Body of pancreas (tissue), 4 donors: ENCODE results near the gene FLAD1. TPM values are rescaled to one million over a fixed set of nuclear protein-coding genes. Genes with fewer than 3 reads are reported as not detected.

Experiments
- ATAC-seq: fragments of 150-250 bp; one replicate; pipeline ENCODE4 v1.9.1; 2016
- DNase-seq, 4 donors: peaks; one replicate each; pipeline ENCODE4 v3.0.0-alpha.2; 2019
- H3K27ac ChIP-seq, 4 donors: fragments of 200-600 bp; sonication (generic); 1 replicate in 3 of 4; 2 replicates in 1 of 4; pipeline versions ENCODE4 v1.5.1 to v1.6.1; 2016 to 2019; ENCODE audit warnings: mild to moderate bottlenecking in 1 of 4, mixed read lengths in 1 of 4, moderate library complexity in 1 of 4
- H3K27me3 ChIP-seq, 2 donors: fragments of 200-600 bp; sonication (generic); one replicate each; pipeline ENCODE4 v1.6.0; 2016; ENCODE audit warnings: mild to moderate bottlenecking in 1 of 2
- H3K36me3 ChIP-seq, 2 donors: fragments of 200-600 bp; sonication (generic); replicated peaks in 1 of 2; 2 replicates each; pipeline ENCODE4 v1.5.1; 2016; ENCODE audit warnings: low read depth in 2 of 2; ENCODE audit not compliant: insufficient read depth in 1 of 2
- H3K4me1 ChIP-seq: fragments of 200-600 bp; sonication (generic); one replicate; pipeline ENCODE4 v1.6.0; 2016
- H3K4me3 ChIP-seq, 2 donors: fragments of 200-600 bp; sonication (generic); 1 replicate in 1 of 2; 2 replicates in 1 of 2; pipeline ENCODE4 v1.5.1; 2016 to 2019
- H3K9me3 ChIP-seq, 3 donors: fragments of 200-600 bp; sonication (generic); 1 replicate in 2 of 3; 2 replicates in 1 of 3; pipeline ENCODE4 v1.5.1; 2016
- POLR2A ChIP-seq, 3 donors: fragments of 450-650 bp; IDR thresholded peaks; one replicate each; pipeline ENCODE4 v1.6.1; 2016; ENCODE audit warnings: antibody characterized with exemption in 3 of 3, mild to moderate bottlenecking in 2 of 3
- WGBS, 2 donors: methylation state at CpG; one replicate each; pipeline ENCODE4 v1.1.5; 2017; 5-methylcytosine and 5-hydroxymethylcytosine counted together
- intact Hi-C: fragments of 100-400 bp; cut with DNase I; formaldehyde crosslinking; loops from one replicate; pipeline ENCODE4 v1.15.1; 2023
- total RNA-seq, 2 donors: library from RNA; depleted of rRNA; stranded (reverse); fragments of >200 nt; gene quantifications; one replicate each; pipeline ENCODE4 v1.1.0, GENCODE V29; 2016
- TF ChIP-seq, protein P1 (sequence below), 7 experiments: fragments of 450-650 bp in 4 of 7; fragments of 200-600 bp in 3 of 7; sonication (generic) in 3 of 7; IDR thresholded peaks; one replicate each; pipeline ENCODE4 v1.5.1; 2016 to 2019; ENCODE audit warnings: antibody characterized with exemption in 7 of 7

Gene FLAD1
- total RNA-seq, 2 donors from 2014 or later, result 10.1 to 51.4 TPM

DNA sequence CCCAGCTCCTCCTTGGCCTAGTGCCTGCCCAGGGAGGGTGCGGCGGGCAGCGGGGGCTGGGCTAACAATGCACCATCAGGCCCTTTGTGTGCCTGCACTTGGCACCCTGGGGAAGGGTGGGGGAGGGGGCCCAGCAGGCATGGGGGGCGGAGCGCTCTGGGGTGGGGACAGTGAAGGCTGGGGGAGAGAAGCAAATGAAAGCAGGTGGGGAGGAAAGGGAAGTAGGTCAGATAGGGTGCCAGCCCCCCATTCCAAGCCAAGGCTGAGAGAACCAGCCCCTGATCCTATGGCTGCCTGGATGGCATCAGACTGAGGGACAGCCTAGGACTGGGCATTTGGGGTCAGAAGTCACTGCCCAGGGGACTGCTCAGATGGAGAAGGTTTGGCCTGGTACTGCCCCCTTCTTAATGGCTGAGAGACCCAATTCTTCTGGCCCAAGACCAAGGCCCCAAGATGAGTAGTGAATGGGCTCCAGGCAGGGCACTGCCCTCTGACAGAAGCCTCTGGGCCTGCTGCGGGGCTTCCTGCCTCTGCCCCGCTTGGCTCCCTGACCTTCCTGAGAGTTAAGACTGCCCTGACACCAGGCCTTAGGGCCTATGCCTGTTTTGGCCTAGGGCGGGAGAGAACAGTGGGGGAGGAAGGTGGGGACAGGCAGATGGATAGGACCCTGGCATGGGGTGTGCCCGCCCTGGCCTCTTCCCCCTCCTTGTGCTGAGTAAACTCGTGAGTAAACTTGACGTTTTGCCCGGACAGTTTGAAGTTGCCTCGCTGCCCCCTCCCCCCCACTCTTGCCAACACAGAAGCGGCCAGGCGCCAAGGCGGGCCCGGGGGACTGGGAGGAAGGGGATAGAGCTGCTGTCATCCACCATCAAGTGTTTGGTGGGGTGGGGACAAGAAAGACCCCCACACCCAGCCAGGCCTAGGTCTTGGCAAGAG, 22.2 kb downstream of the FLAD1 start:
- DNase-seq (peak; percentile 81 to 92 (median 88)), ATAC-seq (no peak)
- Histone ChIP-seq H3K9me3 (no peaks in the 10 kb centered on the region), H3K27me3 (no peaks in the 10 kb centered on the region), H3K36me3 (no peaks in the 10 kb centered on the region), H3K27ac (peak overlapping the region; percentile 90 to 100 (median 98)), H3K4me3 (no peak overlapping the region), H3K4me1 (peaks cover 63% of the 10 kb centered on the region)
- TF ChIP-seq, protein P1, sequence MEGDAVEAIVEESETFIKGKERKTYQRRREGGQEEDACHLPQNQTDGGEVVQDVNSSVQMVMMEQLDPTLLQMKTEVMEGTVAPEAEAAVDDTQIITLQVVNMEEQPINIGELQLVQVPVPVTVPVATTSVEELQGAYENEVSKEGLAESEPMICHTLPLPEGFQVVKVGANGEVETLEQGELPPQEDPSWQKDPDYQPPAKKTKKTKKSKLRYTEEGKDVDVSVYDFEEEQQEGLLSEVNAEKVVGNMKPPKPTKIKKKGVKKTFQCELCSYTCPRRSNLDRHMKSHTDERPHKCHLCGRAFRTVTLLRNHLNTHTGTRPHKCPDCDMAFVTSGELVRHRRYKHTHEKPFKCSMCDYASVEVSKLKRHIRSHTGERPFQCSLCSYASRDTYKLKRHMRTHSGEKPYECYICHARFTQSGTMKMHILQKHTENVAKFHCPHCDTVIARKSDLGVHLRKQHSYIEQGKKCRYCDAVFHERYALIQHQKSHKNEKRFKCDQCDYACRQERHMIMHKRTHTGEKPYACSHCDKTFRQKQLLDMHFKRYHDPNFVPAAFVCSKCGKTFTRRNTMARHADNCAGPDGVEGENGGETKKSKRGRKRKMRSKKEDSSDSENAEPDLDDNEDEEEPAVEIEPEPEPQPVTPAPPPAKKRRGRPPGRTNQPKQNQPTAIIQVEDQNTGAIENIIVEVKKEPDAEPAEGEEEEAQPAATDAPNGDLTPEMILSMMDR (IDR thresholded peaks at IDR 0.05), result no peak
- peak; percentile 24 to 60 (median 51) for TF ChIP-seq POLR2A (IDR thresholded peaks at IDR 0.05)
- 2 to 12% methylated on average over 6 to 17 of the region's 17 CpGs for WGBS, 2 donors
- intact Hi-C loops, result no loop called here

DNA sequence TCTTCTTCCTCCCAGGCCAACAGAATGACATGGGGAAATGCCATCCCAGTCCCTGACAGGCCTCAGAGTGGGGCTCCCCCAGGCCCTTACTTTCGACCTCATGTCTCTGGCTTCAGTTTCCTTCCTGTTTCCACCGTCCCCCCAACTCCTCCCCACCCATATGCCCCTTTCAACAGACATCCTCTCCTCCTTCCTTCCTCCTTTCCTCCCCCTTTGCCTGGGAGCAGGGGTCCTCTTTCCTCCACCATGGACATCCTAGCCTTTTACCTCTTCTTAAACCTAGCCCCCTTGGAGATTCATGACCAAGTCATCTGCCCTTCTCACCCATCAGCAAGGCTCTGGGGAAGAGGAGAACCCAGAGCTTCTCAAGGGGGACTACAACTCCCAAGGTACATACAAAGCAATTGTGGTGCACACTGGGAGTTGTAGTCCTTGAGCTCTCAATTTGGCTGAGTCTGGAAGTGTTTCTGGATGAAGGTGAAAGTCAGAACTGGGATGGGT, 23.5 kb downstream of the FLAD1 start:
- no peaks in the 10 kb centered on the region for H3K36me3 ChIP-seq
- peaks cover 76% of the 10 kb centered on the region for H3K4me1 ChIP-seq
- ATAC-seq, result no peak
- TF ChIP-seq, protein P1 (IDR thresholded peaks at IDR 0.05), result no peak
- TF ChIP-seq POLR2A (IDR thresholded peaks at IDR 0.05), result no peak
- no peaks in the 10 kb centered on the region for H3K9me3 ChIP-seq
- 45 to 56% methylated on average over 2 of the region's 2 CpGs for WGBS, 2 donors
- peak in 1 of 4 donors; percentile 48 for DNase-seq
- H3K4me3 ChIP-seq, result no peak overlapping the region
- intact Hi-C loops, result no loop called here
- no peaks in the 10 kb centered on the region for H3K27me3 ChIP-seq
- peak overlapping the region; percentile 90 to 100 (median 98) for H3K27ac ChIP-seq

DNA sequence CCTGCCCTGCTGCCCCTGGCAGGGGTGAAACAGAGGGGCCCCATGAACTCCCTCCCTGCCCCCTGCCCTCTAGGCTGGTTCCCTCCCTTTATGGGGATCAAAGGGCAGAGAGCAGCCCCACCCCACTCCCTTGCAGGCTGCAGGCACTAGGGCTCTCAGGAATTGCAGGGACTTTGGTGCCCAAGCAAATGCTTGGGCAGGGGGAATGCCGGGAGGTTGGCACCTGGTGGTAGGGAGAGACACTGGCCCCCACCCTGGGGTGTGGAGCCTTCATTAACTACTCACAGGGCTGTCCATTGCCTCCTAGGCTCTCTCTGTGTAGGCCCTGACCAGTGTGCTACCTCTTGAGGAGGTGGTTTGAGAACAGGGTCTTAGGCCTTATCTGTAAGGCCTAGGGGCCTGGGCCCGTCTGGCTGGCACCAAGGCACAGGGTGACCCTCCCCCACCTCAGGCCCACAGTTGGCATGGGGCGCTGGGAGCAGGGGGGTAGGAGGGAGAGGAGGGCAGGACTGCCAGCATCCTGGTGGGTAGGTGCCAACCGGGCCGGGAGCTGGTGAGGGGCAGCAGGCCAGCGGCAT, 24.2 kb downstream of the FLAD1 start:
- peak overlapping the region; percentile 57 to 100 (median 98) for H3K27ac ChIP-seq
- H3K27me3 ChIP-seq, result no peaks in the 10 kb centered on the region
- H3K4me3 ChIP-seq, result no peak overlapping the region
- WGBS, 2 donors, result 3 to 8% methylated on average over 4 to 6 of the region's 6 CpGs
- peak; percentile 72 to 88 (median 78) for DNase-seq
- peaks cover 83% of the 10 kb centered on the region for H3K4me1 ChIP-seq
- H3K9me3 ChIP-seq, result no peaks in the 10 kb centered on the region
- TF ChIP-seq, protein P1 (IDR thresholded peaks at IDR 0.05), result no peak
- no peak for TF ChIP-seq POLR2A (IDR thresholded peaks at IDR 0.05)
- no peak for ATAC-seq
- intact Hi-C loops, result no loop called here
- no peaks in the 10 kb centered on the region for H3K36me3 ChIP-seq

DNA sequence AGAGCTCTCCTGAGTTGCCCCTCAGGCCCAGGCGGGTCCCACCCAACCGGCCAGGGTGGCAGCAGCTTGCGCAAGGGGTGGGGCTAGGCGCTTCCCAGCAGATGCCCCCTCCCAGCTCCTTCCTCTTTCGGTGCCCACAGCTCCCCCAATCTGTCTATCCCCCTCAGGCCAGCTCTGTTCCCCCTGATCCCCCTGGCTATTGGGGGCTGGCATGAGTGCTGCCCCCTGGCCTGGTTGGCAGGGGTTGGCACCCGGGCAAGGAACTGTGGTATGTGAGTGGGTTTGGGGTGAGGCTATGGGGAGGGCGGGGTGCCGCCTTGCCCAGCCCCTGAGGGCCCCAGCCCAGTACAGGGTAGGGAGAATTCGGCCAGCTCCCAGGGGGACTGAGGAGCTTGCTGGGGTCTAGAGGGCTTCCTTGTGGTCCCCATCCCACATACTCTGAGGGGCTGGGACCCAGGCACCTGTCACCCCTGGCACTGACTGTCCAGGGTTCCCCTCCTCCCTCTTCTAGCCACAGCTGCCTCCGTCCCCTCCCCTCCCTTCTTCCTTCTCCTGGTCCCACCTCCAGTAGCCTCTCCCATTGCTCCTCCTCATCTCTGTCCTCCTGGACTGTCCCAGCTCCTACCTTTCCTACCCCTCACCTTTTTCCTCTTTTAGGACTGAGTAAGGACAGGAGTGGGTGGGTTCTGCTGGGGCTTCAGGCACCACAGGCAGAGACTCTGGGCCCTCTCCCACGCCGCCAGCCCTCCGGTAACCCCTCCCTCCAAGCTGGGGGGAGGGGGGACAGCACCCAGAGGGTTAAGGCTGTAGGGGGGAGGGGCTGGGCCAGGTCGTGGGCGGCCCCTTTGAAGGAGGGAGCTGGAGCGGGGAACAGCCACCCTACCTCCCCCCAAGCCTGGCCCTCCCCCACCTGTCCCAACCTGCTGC, 25.1 kb downstream of the FLAD1 start:
- Histone ChIP-seq H3K4me1 (peaks cover 92% of the 10 kb centered on the region), H3K27ac (peak overlapping the region; percentile 57 to 100 (median 98)), H3K27me3 (no peaks in the 10 kb centered on the region), H3K9me3 (no peaks in the 10 kb centered on the region), H3K36me3 (no peaks in the 10 kb centered on the region), H3K4me3 (no peak overlapping the region)
- WGBS, 2 donors, result 43 to 57% methylated on average over 10 to 16 of the region's 16 CpGs
- DNase-seq (no peak), ATAC-seq (no peak)
- TF ChIP-seq, protein P1 (IDR thresholded peaks at IDR 0.05), result no peak
- TF ChIP-seq POLR2A (IDR thresholded peaks at IDR 0.05), result no peak
- intact Hi-C loops, result no loop called here
